GM23338 (cell line): ENCODE results near the gene MAP3K10. TPM values are rescaled to one million over a fixed set of nuclear protein-coding genes. Genes with fewer than 3 reads are reported as not detected.

ENCODE experiments used
- ATAC-seq: fragments of 200-7000 bp; cut with Tn5 transposase; 3 replicates; pipeline ENCODE4 v1.9.1; 2020
- DNase-seq: peaks from one replicate; pipeline ENCODE4 v3.0.0-alpha.2; 2015; ENCODE audit warnings: low spot score
- H2AFZ ChIP-seq: fragments of 200-600 bp; sonication (generic); 2 replicates; pipeline ENCODE4 v1.8.0; 2016; ENCODE audit warnings: antibody characterized with exemption, mild to moderate bottlenecking, moderate library complexity
- H3F3A ChIP-seq: fragments of 200-600 bp; sonication (generic); replicated peaks from 2 replicates; pipeline ENCODE4 v1.8.0; 2017; ENCODE audit warnings: antibody characterized with exemption, mixed run types, low read depth
- H3K27ac ChIP-seq: fragments of 200-600 bp; sonication (generic); 2 replicates; pipeline ENCODE4 v1.6.1; 2016; ENCODE audit warnings: low read depth
- H3K27me3 ChIP-seq: fragments of 200-600 bp; sonication (generic); 2 replicates; pipeline ENCODE4 v1.8.0; 2016; ENCODE audit warnings: mild to moderate bottlenecking, mixed run types, moderate library complexity; ENCODE audit not compliant: insufficient read depth
- H3K36me3 ChIP-seq: fragments of 200-600 bp; sonication (generic); 2 replicates; pipeline ENCODE4 v1.8.0; 2016; ENCODE audit warnings: mild to moderate bottlenecking; ENCODE audit not compliant: insufficient read depth
- H3K4me1 ChIP-seq: fragments of 200-600 bp; sonication (generic); 2 replicates; pipeline ENCODE4 v1.8.0; 2016; ENCODE audit warnings: mild to moderate bottlenecking, moderate library complexity; ENCODE audit not compliant: insufficient read depth
- H3K4me2 ChIP-seq: fragments of 200-600 bp; sonication (generic); 2 replicates; pipeline ENCODE4 v1.7.1; 2017; ENCODE audit warnings: mixed run types
- H3K4me3 ChIP-seq: fragments of 200-600 bp; sonication (generic); 2 replicates; pipeline ENCODE4 v1.6.1; 2016; ENCODE audit warnings: mixed run types
- H3K79me2 ChIP-seq: fragments of 200-600 bp; sonication (generic); replicated peaks from 2 replicates; pipeline ENCODE4 v1.8.0; 2017; ENCODE audit warnings: mild to moderate bottlenecking; ENCODE audit not compliant: insufficient read depth
- H3K9me2 ChIP-seq: fragments of 200-600 bp; sonication (generic); 2 replicates; pipeline ENCODE4 v1.8.0; 2017; ENCODE audit not compliant: insufficient read depth
- H4K20me1 ChIP-seq: fragments of 200-600 bp; sonication (generic); replicated peaks from 2 replicates; pipeline ENCODE4 v1.8.0; 2017; ENCODE audit warnings: mild to moderate bottlenecking; ENCODE audit not compliant: insufficient read depth
- H3K27ac Mint-ChIP-seq: 2 replicates; pipeline ENCODE4 v1.8.0; 2020; ENCODE audit warnings: inconsistent platforms, mild to moderate bottlenecking, moderate library complexity, mixed read lengths
- H3K27me3 Mint-ChIP-seq: 3 replicates; pipeline ENCODE4 v1.8.0; 2022; ENCODE audit warnings: low read depth, mild to moderate bottlenecking, moderate library complexity, mixed read lengths, inconsistent platforms; ENCODE audit not compliant: insufficient read depth, poor library complexity
- H3K36me3 Mint-ChIP-seq: 3 replicates; pipeline ENCODE4 v1.8.0; 2021; ENCODE audit warnings: low read depth, mild to moderate bottlenecking, inconsistent platforms, moderate library complexity, mixed read lengths
- H3K4me1 Mint-ChIP-seq: 3 replicates; pipeline ENCODE4 v1.8.0; 2020; ENCODE audit warnings: mild to moderate bottlenecking, inconsistent platforms, mixed read lengths
- H3K4me3 Mint-ChIP-seq: 3 replicates; pipeline ENCODE4 v1.8.0; 2021; ENCODE audit warnings: moderate library complexity, mild to moderate bottlenecking, inconsistent platforms, mixed read lengths
- H3K9me3 Mint-ChIP-seq: 3 replicates; pipeline ENCODE4 v1.8.0; 2020; ENCODE audit warnings: moderate library complexity, mild to moderate bottlenecking, inconsistent platforms, mixed read lengths
- CREB1 ChIP-seq: fragments of 250-450 bp; sonication (Bioruptor Pico); IDR thresholded peaks from 2 replicates; pipeline ENCODE4 v1.5.0; 2020; ENCODE audit warnings: low read depth, mild to moderate bottlenecking, moderate library complexity
- EZH2 ChIP-seq: fragments of 200-600 bp; sonication (generic); IDR thresholded peaks from one replicate; pipeline ENCODE4 v1.8.0; 2017; ENCODE audit warnings: antibody characterized with exemption, mild to moderate bottlenecking, low read depth; ENCODE audit not compliant: unreplicated experiment
- EZH2phosphoT487 ChIP-seq: fragments of 200-600 bp; sonication (generic); IDR thresholded peaks from one replicate; pipeline ENCODE4 v1.8.1; 2018; ENCODE audit warnings: antibody characterized with exemption; ENCODE audit not compliant: unreplicated experiment
- POLR2AphosphoS5 ChIP-seq: IDR thresholded peaks from 2 replicates; pipeline ENCODE4 v1.6.1; 2016; ENCODE audit warnings: antibody characterized with exemption, low read depth
- ZNF114 ChIP-seq: fragments of 250-450 bp; sonication (Bioruptor Pico); IDR thresholded peaks from 2 replicates; pipeline ENCODE4 v1.5.0; 2020; ENCODE audit warnings: mild to moderate bottlenecking, moderate library complexity
- ZNF331 ChIP-seq: fragments of 250-450 bp; sonication (Bioruptor Pico); IDR thresholded peaks from 2 replicates; pipeline ENCODE4 v1.5.0; 2020; ENCODE audit warnings: low read depth, mild to moderate bottlenecking, moderate library complexity
- polyA plus RNA-seq: library from polyadenylated mRNA; unstranded; fragments of >200 nt; fragmentation: Nextera tagmentation; extraction: Ambion mirVana; gene quantifications from 2 replicates; pipeline ENCODE4 v1.2.1, GENCODE V29; 2016
- total RNA-seq: library from RNA; depleted of rRNA; stranded (reverse); fragments of >200 nt; shearing (Covaris generic); gene quantifications from 2 replicates; pipeline ENCODE4 v1.2.3, GENCODE V29; 2014
- TF ChIP-seq, protein P1 (sequence below): IDR thresholded peaks from 2 replicates; pipeline ENCODE4 v1.6.1; 2016; ENCODE audit warnings: antibody characterized with exemption
- TF ChIP-seq, protein P2 (sequence below): fragments of 250-450 bp; sonication (Bioruptor Pico); IDR thresholded peaks from 2 replicates; pipeline ENCODE4 v1.5.0; 2020; ENCODE audit warnings: mild to moderate bottlenecking, moderate library complexity

The MAP3K10 gene
- total and polyA plus RNA-seq, 2 experiments from 2014 or later, result 5.9 to 13.7 TPM

DNA sequence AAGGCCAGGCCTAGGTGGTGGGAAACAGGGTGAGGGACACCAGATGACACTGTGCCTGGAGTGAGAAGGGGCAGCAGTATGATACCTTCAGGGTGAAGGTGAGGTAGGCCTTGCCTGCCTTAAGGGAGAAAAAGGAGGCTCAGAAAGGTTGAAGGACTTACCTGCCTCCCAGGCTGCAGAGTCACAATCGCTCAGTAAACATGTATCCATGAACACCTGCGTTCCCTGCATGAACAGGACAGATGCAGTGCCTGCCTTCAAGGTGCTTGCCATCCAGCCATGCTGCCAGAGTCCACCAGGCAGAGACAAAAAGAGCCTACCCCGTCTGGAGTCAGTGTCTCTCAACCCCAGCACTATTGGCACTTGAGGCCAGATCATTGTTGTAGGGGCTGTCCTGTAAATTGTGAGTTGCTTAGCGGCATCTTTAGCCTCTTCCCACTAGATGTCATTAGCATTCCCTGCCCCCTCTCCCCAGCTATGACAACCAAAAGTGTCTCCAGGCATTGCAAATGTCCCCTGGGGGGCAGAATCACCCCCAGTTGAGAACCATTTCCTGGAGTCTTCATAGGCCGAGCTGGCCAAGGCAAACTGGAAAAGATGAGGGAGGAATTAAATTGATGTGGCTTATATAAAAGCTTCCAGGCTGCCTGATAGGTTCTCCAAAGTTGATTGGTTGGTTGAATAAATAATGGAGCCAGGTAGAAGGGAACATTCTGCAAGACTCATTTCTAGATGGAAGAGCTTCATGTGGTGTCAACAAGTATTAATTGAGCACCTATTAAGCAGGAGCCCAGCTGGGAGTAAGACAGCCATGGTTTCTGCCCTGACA lies 1.7 kb downstream of the MAP3K10 start:
- no peak overlapping the region for H2AFZ ChIP-seq
- H3K27ac ChIP-seq, result no peak overlapping the region
- H3K9me2 ChIP-seq, result no peaks in the 10 kb centered on the region
- DNase-seq (peak; percentile 19), ATAC-seq (no peak)
- peaks cover 14% of the 10 kb centered on the region for H3K27me3 Mint-ChIP-seq
- H3K4me3 ChIP-seq, result peak overlapping the region; percentile 99
- peaks cover 15% of the 10 kb centered on the region for H3K4me1 Mint-ChIP-seq
- no peaks in the 10 kb centered on the region for H3K27me3 ChIP-seq
- peaks cover 13% of the 10 kb centered on the region for H3K4me1 ChIP-seq
- TF ChIP-seq ZNF331 (CRISPR knock-in tag) (no peak), CREB1 (CRISPR knock-in tag) (no peak), EZH2 (no peak), ZNF114 (CRISPR knock-in tag) (no peak)
- TF ChIP-seq, protein P1, sequence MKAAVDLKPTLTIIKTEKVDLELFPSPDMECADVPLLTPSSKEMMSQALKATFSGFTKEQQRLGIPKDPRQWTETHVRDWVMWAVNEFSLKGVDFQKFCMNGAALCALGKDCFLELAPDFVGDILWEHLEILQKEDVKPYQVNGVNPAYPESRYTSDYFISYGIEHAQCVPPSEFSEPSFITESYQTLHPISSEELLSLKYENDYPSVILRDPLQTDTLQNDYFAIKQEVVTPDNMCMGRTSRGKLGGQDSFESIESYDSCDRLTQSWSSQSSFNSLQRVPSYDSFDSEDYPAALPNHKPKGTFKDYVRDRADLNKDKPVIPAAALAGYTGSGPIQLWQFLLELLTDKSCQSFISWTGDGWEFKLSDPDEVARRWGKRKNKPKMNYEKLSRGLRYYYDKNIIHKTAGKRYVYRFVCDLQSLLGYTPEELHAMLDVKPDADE, result no peak
- H3K4me2 ChIP-seq, result peak overlapping the region; percentile 89
- no peaks in the 10 kb centered on the region for H3K36me3 ChIP-seq
- H3K27ac Mint-ChIP-seq, result no peak overlapping the region
- H3K79me2 ChIP-seq, result no peaks in the 10 kb centered on the region
- no peaks in the 10 kb centered on the region for H3K9me3 Mint-ChIP-seq
- H3K4me3 Mint-ChIP-seq, result peak overlapping the region; percentile 61
- 0 out of 2 replicates have a peak, but pooled peaks cover 3% of the 10 kb centered on the region for H3F3A ChIP-seq
- H3K36me3 Mint-ChIP-seq, result no peaks in the 10 kb centered on the region; the same call in 2 of the 3 replicates
- no peaks in the 10 kb centered on the region for H4K20me1 ChIP-seq

DNA sequence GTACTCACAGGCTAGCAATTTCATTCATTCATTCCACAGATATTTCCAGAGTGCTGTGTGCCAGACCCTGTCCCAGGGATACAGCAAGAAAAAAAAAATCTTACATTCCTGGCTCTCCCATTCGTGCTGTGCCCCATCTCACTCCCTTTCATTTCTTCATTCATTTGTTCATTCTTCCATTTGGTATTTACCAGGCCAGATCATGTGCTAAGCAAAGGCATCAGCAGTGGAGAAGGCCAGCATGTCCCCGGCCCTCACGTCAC lies 2.3 kb downstream of the MAP3K10 start:
- Mint-ChIP-seq H3K4me1 (peaks cover 15% of the 10 kb centered on the region), H3K36me3 (no peaks in the 10 kb centered on the region; the same call in 2 of the 3 replicates), H3K27me3 (peaks cover 14% of the 10 kb centered on the region), H3K4me3 (peak overlapping the region; percentile 19; the same call in 1 of the 3 replicates), H3K27ac (no peak overlapping the region), H3K9me3 (no peaks in the 10 kb centered on the region; the same call in 2 of the 3 replicates)
- Histone ChIP-seq H3K79me2 (no peaks in the 10 kb centered on the region), H3K4me1 (peaks cover 13% of the 10 kb centered on the region), H2AFZ (no peak overlapping the region), H3K4me2 (peak overlapping the region; percentile 89; the same call in 1 of the 2 replicates), H3K4me3 (peak overlapping the region; percentile 99; the same call in 1 of the 2 replicates), H3F3A (0 out of 2 replicates have a peak, but pooled peaks cover 3% of the 10 kb centered on the region), H3K27me3 (no peaks in the 10 kb centered on the region), H3K9me2 (no peaks in the 10 kb centered on the region), H3K36me3 (no peaks in the 10 kb centered on the region), H3K27ac (no peak overlapping the region), H4K20me1 (no peaks in the 10 kb centered on the region)
- DNase-seq (no peak), ATAC-seq (no peak)
- TF ChIP-seq POLR2AphosphoS5, result no peak
- TF ChIP-seq, protein P2, sequence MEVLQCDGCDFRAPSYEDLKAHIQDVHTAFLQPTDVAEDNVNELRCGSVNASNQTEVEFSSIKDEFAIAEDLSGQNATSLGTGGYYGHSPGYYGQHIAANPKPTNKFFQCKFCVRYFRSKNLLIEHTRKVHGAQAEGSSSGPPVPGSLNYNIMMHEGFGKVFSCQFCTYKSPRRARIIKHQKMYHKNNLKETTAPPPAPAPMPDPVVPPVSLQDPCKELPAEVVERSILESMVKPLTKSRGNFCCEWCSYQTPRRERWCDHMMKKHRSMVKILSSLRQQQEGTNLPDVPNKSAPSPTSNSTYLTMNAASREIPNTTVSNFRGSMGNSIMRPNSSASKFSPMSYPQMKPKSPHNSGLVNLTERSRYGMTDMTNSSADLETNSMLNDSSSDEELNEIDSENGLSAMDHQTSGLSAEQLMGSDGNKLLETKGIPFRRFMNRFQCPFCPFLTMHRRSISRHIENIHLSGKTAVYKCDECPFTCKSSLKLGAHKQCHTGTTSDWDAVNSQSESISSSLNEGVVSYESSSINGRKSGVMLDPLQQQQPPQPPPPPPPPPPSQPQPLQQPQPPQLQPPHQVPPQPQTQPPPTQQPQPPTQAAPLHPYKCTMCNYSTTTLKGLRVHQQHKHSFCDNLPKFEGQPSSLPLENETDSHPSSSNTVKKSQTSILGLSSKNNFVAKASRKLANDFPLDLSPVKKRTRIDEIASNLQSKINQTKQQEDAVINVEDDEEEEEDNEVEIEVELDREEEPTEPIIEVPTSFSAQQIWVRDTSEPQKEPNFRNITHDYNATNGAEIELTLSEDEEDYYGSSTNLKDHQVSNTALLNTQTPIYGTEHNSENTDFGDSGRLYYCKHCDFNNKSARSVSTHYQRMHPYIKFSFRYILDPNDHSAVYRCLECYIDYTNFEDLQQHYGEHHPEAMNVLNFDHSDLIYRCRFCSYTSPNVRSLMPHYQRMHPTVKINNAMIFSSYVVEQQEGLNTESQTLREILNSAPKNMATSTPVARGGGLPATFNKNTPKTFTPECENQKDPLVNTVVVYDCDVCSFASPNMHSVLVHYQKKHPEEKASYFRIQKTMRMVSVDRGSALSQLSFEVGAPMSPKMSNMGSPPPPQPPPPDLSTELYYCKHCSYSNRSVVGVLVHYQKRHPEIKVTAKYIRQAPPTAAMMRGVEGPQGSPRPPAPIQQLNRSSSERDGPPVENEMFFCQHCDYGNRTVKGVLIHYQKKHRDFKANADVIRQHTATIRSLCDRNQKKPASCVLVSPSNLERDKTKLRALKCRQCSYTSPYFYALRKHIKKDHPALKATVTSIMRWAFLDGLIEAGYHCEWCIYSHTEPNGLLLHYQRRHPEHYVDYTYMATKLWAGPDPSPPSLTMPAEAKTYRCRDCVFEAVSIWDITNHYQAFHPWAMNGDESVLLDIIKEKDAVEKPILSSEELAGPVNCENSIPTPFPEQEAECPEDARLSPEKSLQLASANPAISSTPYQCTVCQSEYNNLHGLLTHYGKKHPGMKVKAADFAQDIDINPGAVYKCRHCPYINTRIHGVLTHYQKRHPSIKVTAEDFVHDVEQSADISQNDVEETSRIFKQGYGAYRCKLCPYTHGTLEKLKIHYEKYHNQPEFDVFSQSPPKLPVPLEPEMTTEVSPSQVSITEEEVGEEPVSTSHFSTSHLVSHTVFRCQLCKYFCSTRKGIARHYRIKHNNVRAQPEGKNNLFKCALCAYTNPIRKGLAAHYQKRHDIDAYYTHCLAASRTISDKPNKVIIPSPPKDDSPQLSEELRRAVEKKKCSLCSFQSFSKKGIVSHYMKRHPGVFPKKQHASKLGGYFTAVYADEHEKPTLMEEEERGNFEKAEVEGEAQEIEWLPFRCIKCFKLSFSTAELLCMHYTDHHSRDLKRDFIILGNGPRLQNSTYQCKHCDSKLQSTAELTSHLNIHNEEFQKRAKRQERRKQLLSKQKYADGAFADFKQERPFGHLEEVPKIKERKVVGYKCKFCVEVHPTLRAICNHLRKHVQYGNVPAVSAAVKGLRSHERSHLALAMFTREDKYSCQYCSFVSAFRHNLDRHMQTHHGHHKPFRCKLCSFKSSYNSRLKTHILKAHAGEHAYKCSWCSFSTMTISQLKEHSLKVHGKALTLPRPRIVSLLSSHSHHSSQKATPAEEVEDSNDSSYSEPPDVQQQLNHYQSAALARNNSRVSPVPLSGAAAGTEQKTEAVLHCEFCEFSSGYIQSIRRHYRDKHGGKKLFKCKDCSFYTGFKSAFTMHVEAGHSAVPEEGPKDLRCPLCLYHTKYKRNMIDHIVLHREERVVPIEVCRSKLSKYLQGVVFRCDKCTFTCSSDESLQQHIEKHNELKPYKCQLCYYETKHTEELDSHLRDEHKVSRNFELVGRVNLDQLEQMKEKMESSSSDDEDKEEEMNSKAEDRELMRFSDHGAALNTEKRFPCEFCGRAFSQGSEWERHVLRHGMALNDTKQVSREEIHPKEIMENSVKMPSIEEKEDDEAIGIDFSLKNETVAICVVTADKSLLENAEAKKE (CRISPR knock-in tag), result no peak
- TF ChIP-seq, protein P1, result no peak
- TF ChIP-seq EZH2phosphoT487, result no peak
- TF ChIP-seq ZNF331 (CRISPR knock-in tag), result no peak
